DOHH2 (cell line): Measurements from ENCODE around the gene MAMDC2.

Source experiments
- CTCF ChIP-seq: fragments of 200-600 bp; sonication (generic); IDR thresholded peaks from one replicate; pipeline ENCODE4 v1.5.1; 2014; ENCODE audit warnings: antibody characterized with exemption, mild to moderate bottlenecking, low read depth, low read length; ENCODE audit not compliant: poor library complexity, severe bottlenecking
- EZH2phosphoT487 ChIP-seq: fragments of 200-600 bp; sonication (generic); IDR thresholded peaks from 2 replicates; pipeline ENCODE4 v1.6.1; 2017; ENCODE audit warnings: borderline replicate concordance, mild to moderate bottlenecking, antibody characterized with exemption, low read length, moderate library complexity, mixed read lengths

GRCh38 chr9:70094747-70095146, 51.1 kb downstream of the MAMDC2 start:
- no peak for TF ChIP-seq CTCF
- no peak for TF ChIP-seq EZH2phosphoT487
